NCI-H1105 treated with DMSO at 0.1 percent for 48 hours (cell line): Measurements from ENCODE around the gene NCK1.
A peak's percentile ranks its signal among the peaks of the same experiment; 100 is the strongest.
"Not testable (repeated sequence)": the region's sequence is repeated elsewhere in the genome, so short reads cannot be mapped to it uniquely, and the experiment has no call there.

ENCODE experiments used
- DNase-seq: peaks from one replicate; lab custom pipeline; 2025; lab: John Stamatoyannopoulos, UW

NCK1 gene

GRCh38 chr3:136862617-136863322 is 762 bp downstream of the NCK1 start:
- DNase-seq: peak; percentile 72

- no peak for DNase-seq
Observed at GRCh38 chr3:136869282-136869681, 7.3 kb downstream of the NCK1 start.

GRCh38 chr3:136872258-136872657 is 10.2 kb downstream of the NCK1 start:
- not testable (repeated sequence) for DNase-seq

- DNase-seq: not testable (repeated sequence)
Observed at GRCh38 chr3:136879510-136879909, 17.5 kb downstream of the NCK1 start.

- DNase-seq: peak; percentile 11
Observed at GRCh38 chr3:136882571-136882970, 20.6 kb downstream of the NCK1 start.

- peak; percentile 82 for DNase-seq
Observed at GRCh38 chr3:136883967-136884720, 22.1 kb downstream of the NCK1 start.

GRCh38 chr3:136885357-136886213 is 23.6 kb downstream of the NCK1 start:
- DNase-seq: no peak

GRCh38 chr3:136889947-136890346 is 27.9 kb downstream of the NCK1 start:
- DNase-seq: no peak

GRCh38 chr3:136891934-136892855 is 30.2 kb downstream of the NCK1 start:
- no peak for DNase-seq

GRCh38 chr3:136893848-136894443 is 31.9 kb downstream of the NCK1 start:
- no peak for DNase-seq

- DNase-seq: not testable (repeated sequence)
Observed at GRCh38 chr3:136897171-136897570, 35.2 kb downstream of the NCK1 start.

GRCh38 chr3:136898549-136898948 is 36.5 kb downstream of the NCK1 start:
- no peak for DNase-seq

GRCh38 chr3:136898954-136899353 is 36.9 kb downstream of the NCK1 start:
- no peak for DNase-seq

- DNase-seq: no peak
Observed at GRCh38 chr3:136899622-136900158, 37.7 kb downstream of the NCK1 start.

GRCh38 chr3:136900694-136901093 is 38.7 kb downstream of the NCK1 start:
- DNase-seq: not testable (repeated sequence)

GRCh38 chr3:136901391-136901790 is 39.4 kb downstream of the NCK1 start:
- DNase-seq: no peak

- not testable (repeated sequence) for DNase-seq
Observed at GRCh38 chr3:136902530-136902929, 40.5 kb downstream of the NCK1 start.

- DNase-seq: no peak
Observed at GRCh38 chr3:136903899-136904298, 41.9 kb downstream of the NCK1 start.

GRCh38 chr3:136904746-136905145 is 42.7 kb downstream of the NCK1 start:
- no peak for DNase-seq

GRCh38 chr3:136905549-136905948 is 43.5 kb downstream of the NCK1 start:
- no peak for DNase-seq

- no peak for DNase-seq
Observed at GRCh38 chr3:136906725-136907124, 44.7 kb downstream of the NCK1 start.
